Loucy (cell line): Measurements from ENCODE around the gene ADM2.

ENCODE experiments used
- EZH2phosphoT487 ChIP-seq: fragments of 200-600 bp; IDR thresholded peaks from 2 replicates; pipeline ENCODE4 v1.6.1; 2018; ENCODE audit warnings: antibody characterized with exemption, mild to moderate bottlenecking, moderate library complexity, borderline replicate concordance
- TF ChIP-seq, protein P1 (sequence below): fragments of 200-600 bp; sonication (generic); conservative IDR thresholded peaks from 2 replicates; pipeline ENCODE4 v1.5.1; 2014; ENCODE audit warnings: mild to moderate bottlenecking, antibody characterized with exemption, low read length

DNA sequence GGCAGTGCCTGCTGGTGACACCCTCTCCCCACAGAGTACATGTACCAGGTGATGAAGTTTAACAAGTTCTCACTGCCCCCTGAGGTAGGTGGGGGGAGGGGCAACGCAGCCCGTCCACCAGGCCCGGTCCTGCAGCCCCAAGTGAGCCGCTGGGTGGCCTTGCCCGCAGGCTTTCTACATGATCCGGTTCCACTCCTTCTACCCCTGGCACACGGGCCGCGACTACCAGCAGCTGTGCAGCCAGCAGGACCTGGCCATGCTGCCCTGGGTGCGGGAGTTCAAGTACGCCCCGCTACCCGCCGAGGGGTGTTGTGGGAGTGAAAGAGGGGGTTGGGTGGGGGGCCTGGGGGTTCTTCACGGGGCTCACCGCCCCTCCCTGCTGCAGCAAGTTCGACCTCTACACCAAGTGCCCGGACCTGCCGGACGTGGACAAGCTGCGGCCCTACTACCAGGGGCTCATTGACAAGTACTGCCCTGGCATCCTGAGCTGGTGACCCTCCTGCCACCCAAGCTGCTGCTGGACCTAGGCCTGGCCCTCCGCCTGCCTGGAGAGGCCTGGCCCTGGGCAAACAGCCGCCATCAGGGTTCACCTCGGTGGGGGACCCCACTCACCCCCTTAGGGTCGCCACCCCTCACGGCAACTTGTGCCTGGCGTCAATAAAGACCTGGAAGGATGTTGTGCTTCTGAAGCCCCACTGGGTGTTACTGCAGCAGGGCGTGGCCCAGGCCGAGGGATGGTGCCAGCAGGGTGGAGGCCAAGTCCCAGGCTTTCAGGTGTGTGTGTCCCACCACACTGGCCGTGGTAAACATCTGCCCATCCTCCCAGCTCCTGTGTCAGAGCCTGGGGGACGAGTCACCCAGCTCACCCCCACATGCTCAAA is 8.3 kb downstream of the ADM2 start:
- TF ChIP-seq, protein P1, sequence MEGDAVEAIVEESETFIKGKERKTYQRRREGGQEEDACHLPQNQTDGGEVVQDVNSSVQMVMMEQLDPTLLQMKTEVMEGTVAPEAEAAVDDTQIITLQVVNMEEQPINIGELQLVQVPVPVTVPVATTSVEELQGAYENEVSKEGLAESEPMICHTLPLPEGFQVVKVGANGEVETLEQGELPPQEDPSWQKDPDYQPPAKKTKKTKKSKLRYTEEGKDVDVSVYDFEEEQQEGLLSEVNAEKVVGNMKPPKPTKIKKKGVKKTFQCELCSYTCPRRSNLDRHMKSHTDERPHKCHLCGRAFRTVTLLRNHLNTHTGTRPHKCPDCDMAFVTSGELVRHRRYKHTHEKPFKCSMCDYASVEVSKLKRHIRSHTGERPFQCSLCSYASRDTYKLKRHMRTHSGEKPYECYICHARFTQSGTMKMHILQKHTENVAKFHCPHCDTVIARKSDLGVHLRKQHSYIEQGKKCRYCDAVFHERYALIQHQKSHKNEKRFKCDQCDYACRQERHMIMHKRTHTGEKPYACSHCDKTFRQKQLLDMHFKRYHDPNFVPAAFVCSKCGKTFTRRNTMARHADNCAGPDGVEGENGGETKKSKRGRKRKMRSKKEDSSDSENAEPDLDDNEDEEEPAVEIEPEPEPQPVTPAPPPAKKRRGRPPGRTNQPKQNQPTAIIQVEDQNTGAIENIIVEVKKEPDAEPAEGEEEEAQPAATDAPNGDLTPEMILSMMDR, result no peak
- TF ChIP-seq EZH2phosphoT487, result no peak
